Endothelial cell of umbilical vein (primary cell): ENCODE data around the gene SMAD7. TPM values are rescaled to one million over a fixed set of nuclear protein-coding genes. Genes with fewer than 3 reads are reported as not detected.

Experiments used
- BruUV-seq: library from RNA; stranded (reverse); fragments of 400-500 nt; replicated peaks from 2 replicates; lab custom pipeline; 2021; lab: Mats Ljungman, UMichigan
- CTCF ChIA-PET: fragments of 300-600, 350-600 bp; sonication (Branson Sonifier 250); formaldehyde crosslinking; loops from one replicate; lab custom pipeline; 2021; ENCODE audit warnings: antibody characterized with exemption, inconsistent platforms; lab: Charles Lee
- POLR2A ChIA-PET: fragments of 300-600, 350-600 bp; sonication (Branson Sonifier 250); formaldehyde crosslinking; loops from one replicate; lab custom pipeline; 2021; ENCODE audit warnings: antibody characterized with exemption, inconsistent platforms; lab: Charles Lee
- DNase-seq: peaks from one replicate; pipeline ENCODE4 v3.0.0-alpha.2; 2011; ENCODE audit warnings: low read depth, low spot score
- FAIRE-seq: peaks from 2 replicates; lab custom pipeline; 2011; peaks lifted over from hg19 to GRCh38; lab: Jason Lieb, UNC
- H2AFZ ChIP-seq: 2 replicates; pipeline ENCODE4 v1.6.0; 2012; ENCODE audit warnings: low read depth, low read length, control low read depth, inconsistent platforms
- H3K27ac ChIP-seq: 2 replicates; pipeline ENCODE4 v1.5.1; 2011; ENCODE audit warnings: low read depth, mild to moderate bottlenecking, control low read depth, low read length, moderate library complexity; ENCODE audit not compliant: insufficient read depth
- H3K27me3 ChIP-seq, 2 experiments: 2 replicates each; pipeline versions ENCODE4 v1.6.0 to v1.6.1; 2011; ENCODE audit warnings: low read length in 2 of 2, mixed read lengths in 1 of 2; ENCODE audit not compliant: control insufficient read depth in 2 of 2, insufficient read depth in 2 of 2
- H3K36me3 ChIP-seq, 2 experiments: 2 replicates in 1 of 2; 3 replicates in 1 of 2; pipeline ENCODE4 v1.5.1; 2011; ENCODE audit warnings: low read length in 2 of 2, mild to moderate bottlenecking in 1 of 2, moderate library complexity in 1 of 2; ENCODE audit not compliant: control insufficient read depth in 2 of 2, insufficient read depth in 2 of 2; ENCODE audit errors: extremely low read depth in 1 of 2
- H3K4me1 ChIP-seq: 3 replicates; pipeline ENCODE4 v1.5.1; 2011; ENCODE audit warnings: mild to moderate bottlenecking, low read length; ENCODE audit not compliant: control insufficient read depth, insufficient read depth; ENCODE audit errors: extremely low read depth
- H3K4me2 ChIP-seq: 2 replicates; pipeline ENCODE4 v1.6.1; 2011; ENCODE audit warnings: low read length, control low read depth, mixed read lengths; ENCODE audit not compliant: insufficient read depth
- H3K4me3 ChIP-seq, 3 experiments: fragments of 200-600 bp in 1 of 3; sonication (generic), shearing (Covaris generic) in 1 of 3; replicated peaks in 1 of 3; 2 replicates each; pipeline ENCODE4 v1.5.1; 2011 to 2016; ENCODE audit warnings: control low read depth in 3 of 3, low read length in 3 of 3, mild to moderate bottlenecking in 2 of 3, inconsistent platforms in 1 of 3, low read depth in 1 of 3, moderate library complexity in 1 of 3; ENCODE audit not compliant: insufficient read depth in 1 of 3
- H3K79me2 ChIP-seq: 2 replicates; pipeline ENCODE4 v1.6.0; 2012; ENCODE audit warnings: low read length, inconsistent platforms; ENCODE audit not compliant: control insufficient read depth, insufficient read depth
- H3K9ac ChIP-seq: replicated peaks from 2 replicates; pipeline ENCODE3; 2011; ENCODE audit warnings: low read length, control low read depth; ENCODE audit not compliant: insufficient read depth; ENCODE audit errors: extremely low read depth
- H3K9me1 ChIP-seq: replicated peaks from 3 replicates; pipeline ENCODE4 v1.6.0; 2011; ENCODE audit warnings: mild to moderate bottlenecking, low read length; ENCODE audit not compliant: control insufficient read depth, insufficient read depth; ENCODE audit errors: extremely low read depth
- H3K9me3 ChIP-seq: replicated peaks from 2 replicates; pipeline ENCODE4 v1.5.1; 2012; ENCODE audit warnings: low read length, inconsistent platforms; ENCODE audit not compliant: control insufficient read depth, insufficient read depth
- H4K20me1 ChIP-seq: replicated peaks from 2 replicates; pipeline ENCODE3; 2011; ENCODE audit warnings: mild to moderate bottlenecking, low read length; ENCODE audit not compliant: control insufficient read depth, insufficient read depth; ENCODE audit errors: extremely low read depth
- GATA2 ChIP-seq: IDR thresholded peaks from 2 replicates; pipeline ENCODE4 v1.7.0; 2011; ENCODE audit warnings: low read depth, mild to moderate bottlenecking, moderate library complexity, mixed read lengths, low read length; ENCODE audit not compliant: insufficient read length, insufficient read depth
- JUN ChIP-seq: IDR thresholded peaks from 2 replicates; pipeline ENCODE4 v1.6.1; 2011; ENCODE audit warnings: borderline replicate concordance, low read depth; ENCODE audit not compliant: insufficient read length, insufficient read depth
- MYC ChIP-seq: IDR thresholded peaks from one replicate; pipeline ENCODE4 v1.6.1; 2011; ENCODE audit warnings: mild to moderate bottlenecking, low read depth, low read length
- dilution Hi-C: fragments of 300-500 bp; cut with MboI; formaldehyde crosslinking; loops from one replicate; pipeline ENCODE4 v1.15.0; 2019; ENCODE audit warnings: low sequenced_read_pairs; ENCODE audit not compliant: extremely low pct_ligation_motif_present
- intact Hi-C: fragments of 100-400 bp; cut with micrococcal nuclease; formaldehyde crosslinking; loops from one replicate; pipeline ENCODE4 v1.10.0; 2022
- polyA plus RNA-seq, 4 experiments: library from polyadenylated mRNA; depleted of rRNA in 3 of 4; stranded (reverse) in 3 of 4; unstranded in 1 of 4; fragments of >200 nt; gene quantifications; 2 replicates each; pipeline versions ENCODE4 v1.2.1 to v1.2.3, GENCODE V29; 2011 to 2012; ENCODE audit warnings: missing spikeins in 1 of 4
- total RNA-seq: library from RNA; stranded (reverse); gene quantifications from 2 replicates; pipeline ENCODE4 v1.2.3, GENCODE V29; 2021

SMAD7 gene
- total and polyA plus RNA-seq, 2 donors (not counting 3 experiments of a cell fraction or from before 2014, with no cell fraction given) = 3.6 to 8.0 TPM

DNA sequence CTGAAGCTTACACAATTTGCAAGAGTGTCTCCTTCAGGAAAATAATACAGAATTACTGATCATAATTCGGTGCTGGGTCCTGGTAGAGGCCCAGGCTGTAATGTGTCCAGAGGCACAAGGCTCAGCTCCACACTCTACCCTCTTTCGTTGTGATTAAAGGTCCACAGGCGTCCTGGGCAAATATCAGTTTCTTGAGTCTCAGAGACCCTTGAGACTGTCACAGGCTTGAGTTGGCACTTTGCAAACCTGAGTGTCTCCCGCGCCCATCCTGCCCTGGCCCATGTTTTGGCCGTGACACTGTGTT lies 46.9 kb upstream of the SMAD7 start:
- H3K4me2 ChIP-seq = no peak overlapping the region
- CTCF ChIA-PET = interaction anchor here (0.6 to 1.8 kb wide), 7 partner anchors 9 to 132 kb away, joined by 3 to 7 read pairs (median 3); no protein-coding TSS in a partner anchor
- no peak overlapping the region for H3K4me3 ChIP-seq
- DNase-seq = no peak
- no peaks in the 10 kb centered on the region for H3K27me3 ChIP-seq
- peaks cover 9% of the 10 kb centered on the region for H3K4me1 ChIP-seq
- POLR2A ChIA-PET = interaction anchor here (0.6 kb wide), 1 partner anchor 14 kb away, joined by 4 read pairs; no protein-coding TSS in a partner anchor
- peak overlapping the region; percentile 36 for H3K9ac ChIP-seq
- FAIRE-seq = no peak
- BruUV-seq = no TSS peak
- H3K9me3 ChIP-seq = no peaks in the 10 kb centered on the region
- dilution Hi-C loops (no loop called here), intact Hi-C loops (no loop called here)
- no peaks in the 10 kb centered on the region for H4K20me1 ChIP-seq
- H3K9me1 ChIP-seq = no peaks in the 10 kb centered on the region
- no peak for TF ChIP-seq JUN
- TF ChIP-seq MYC = no peak
- no peaks in the 10 kb centered on the region for H3K79me2 ChIP-seq
- no peaks in the 10 kb centered on the region for H3K36me3 ChIP-seq
- H2AFZ ChIP-seq = no peak overlapping the region
- H3K27ac ChIP-seq = peak overlapping the region; percentile 69

DNA sequence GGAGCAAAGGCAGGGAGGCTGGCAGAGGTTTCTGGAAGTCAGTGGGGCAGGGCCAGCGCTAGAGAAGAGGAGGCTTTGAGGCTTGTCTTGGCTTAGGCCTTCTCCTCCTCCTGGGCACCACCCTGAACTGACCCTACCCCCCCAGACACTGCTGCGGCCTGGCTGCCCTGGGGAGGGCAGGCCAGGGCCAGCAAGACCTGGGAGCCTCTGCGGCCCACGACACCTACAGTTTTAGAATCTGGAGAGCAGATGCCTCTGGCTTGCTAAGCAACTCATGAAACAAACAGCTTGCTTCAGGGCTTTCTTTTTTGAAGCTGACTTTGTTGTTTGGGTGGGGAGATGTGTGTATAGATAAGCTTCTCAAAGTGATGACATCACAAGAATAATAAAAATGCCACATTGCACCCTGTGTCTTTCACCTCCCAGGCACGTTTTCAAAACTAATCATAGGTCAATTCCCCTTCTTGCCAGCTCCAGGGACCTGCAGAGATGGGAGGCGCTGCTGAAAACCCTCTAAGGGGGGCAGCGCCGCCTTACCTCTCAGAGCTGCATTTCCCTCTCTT lies 46.2 kb upstream of the SMAD7 start:
- H3K4me2 ChIP-seq = no peak overlapping the region
- ChIA-PET POLR2A (no interaction called here), CTCF (interaction anchor here (0.8 to 1.8 kb wide), 5 partner anchors 9 to 131 kb away, joined by 3 to 7 read pairs (median 3); no protein-coding TSS in a partner anchor)
- no peak overlapping the region for H3K4me3 ChIP-seq
- dilution Hi-C loops = no loop called here
- peak overlapping the region; percentile 69 for H3K27ac ChIP-seq
- no peak overlapping the region for H2AFZ ChIP-seq
- no peaks in the 10 kb centered on the region for H3K79me2 ChIP-seq
- DNase-seq (no peak), FAIRE-seq (peak; percentile 18)
- H3K27me3 ChIP-seq = no peaks in the 10 kb centered on the region
- H4K20me1 ChIP-seq = no peaks in the 10 kb centered on the region
- intact Hi-C loops = no loop called here
- H3K9me1 ChIP-seq = no peaks in the 10 kb centered on the region
- BruUV-seq = no TSS peak
- TF ChIP-seq JUN (no peak), GATA2 (peak; percentile 71)
- H3K9me3 ChIP-seq = no peaks in the 10 kb centered on the region
- H3K9ac ChIP-seq = no peak overlapping the region
- H3K4me1 ChIP-seq = peaks cover 9% of the 10 kb centered on the region
- no peaks in the 10 kb centered on the region for H3K36me3 ChIP-seq
